HG02571 (cell line): ENCODE data around the gene CPSF4.
"Not testable (repeated sequence)": the region's sequence is repeated elsewhere in the genome, so short reads cannot be mapped to it uniquely, and the experiment has no call there.

Experiments
- ATAC-seq: cut with Tn5 transposase; IDR thresholded peaks from one replicate; pipeline ENCODE4 v1.9.1; 2021; ENCODE audit warnings: mild to moderate bottlenecking, moderate library complexity; ENCODE audit not compliant: unreplicated experiment

The CPSF4 gene

GRCh38 chr7:99407872-99408378 is 30.8 kb upstream of the CPSF4 start:
- ATAC-seq, result no peak

GRCh38 chr7:99408379-99409191 is 30.2 kb upstream of the CPSF4 start, which contains the start of the genes BUD31 and PDAP1:
Gene BUD31, plus strand, starts transcription at chr7:99408969. Its CDS starts 2,124 bp downstream, at chr7:99411093.
Gene PDAP1, minus strand, starts transcription at chr7:99408597. Its CDS starts 49 bp downstream, at chr7:99408548.
- peak; percentile 76 for ATAC-seq

- no peak for ATAC-seq
Measured at GRCh38 chr7:99409192-99409572, 29.6 kb upstream of the CPSF4 start.

- no peak for ATAC-seq
Measured at GRCh38 chr7:99409806-99410205, 28.9 kb upstream of the CPSF4 start.

- no peak for ATAC-seq
Measured at GRCh38 chr7:99410635-99411034, 28.1 kb upstream of the CPSF4 start.

- ATAC-seq, result not testable (repeated sequence)
Measured at GRCh38 chr7:99415513-99416127, 23.1 kb upstream of the CPSF4 start.

DNA sequence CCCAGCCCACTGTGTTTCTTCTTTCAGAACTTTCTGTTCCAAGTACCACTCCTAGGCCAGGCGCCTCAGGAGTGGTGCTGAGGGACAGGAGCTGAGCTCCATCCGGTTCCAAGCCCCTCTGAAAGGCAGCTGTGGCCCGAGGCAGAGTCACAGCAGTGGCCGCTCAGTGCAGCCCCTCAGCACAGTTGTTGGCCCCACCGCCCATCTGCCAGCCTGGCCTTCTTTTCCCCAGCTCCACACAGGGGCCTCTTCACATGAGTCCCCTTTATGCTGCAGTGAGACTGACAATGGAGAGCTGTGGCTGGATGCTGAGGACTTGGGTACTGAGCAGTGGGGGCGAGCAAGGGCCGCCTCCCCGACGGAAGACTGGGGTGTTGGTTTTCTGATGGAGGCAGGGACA is 20.5 kb upstream of the CPSF4 start:
- ATAC-seq, result no peak

- no peak for ATAC-seq
Measured at GRCh38 chr7:99419323-99420021, 19.3 kb upstream of the CPSF4 start.

- no peak for ATAC-seq
Measured at GRCh38 chr7:99420213-99420612, 18.5 kb upstream of the CPSF4 start.

GRCh38 chr7:99420986-99421385 is 17.8 kb upstream of the CPSF4 start:
- no peak for ATAC-seq

GRCh38 chr7:99422186-99422585 is 16.6 kb upstream of the CPSF4 start:
- ATAC-seq, result no peak

GRCh38 chr7:99422625-99423024 is 16.1 kb upstream of the CPSF4 start:
- ATAC-seq, result no peak

- no peak for ATAC-seq
Measured at GRCh38 chr7:99424932-99425730, 13.6 kb upstream of the CPSF4 start.

- ATAC-seq, result no peak
Measured at GRCh38 chr7:99428972-99429566, 9.7 kb upstream of the CPSF4 start.

- ATAC-seq, result no peak
Measured at GRCh38 chr7:99429756-99430155, 9.0 kb upstream of the CPSF4 start.

DNA sequence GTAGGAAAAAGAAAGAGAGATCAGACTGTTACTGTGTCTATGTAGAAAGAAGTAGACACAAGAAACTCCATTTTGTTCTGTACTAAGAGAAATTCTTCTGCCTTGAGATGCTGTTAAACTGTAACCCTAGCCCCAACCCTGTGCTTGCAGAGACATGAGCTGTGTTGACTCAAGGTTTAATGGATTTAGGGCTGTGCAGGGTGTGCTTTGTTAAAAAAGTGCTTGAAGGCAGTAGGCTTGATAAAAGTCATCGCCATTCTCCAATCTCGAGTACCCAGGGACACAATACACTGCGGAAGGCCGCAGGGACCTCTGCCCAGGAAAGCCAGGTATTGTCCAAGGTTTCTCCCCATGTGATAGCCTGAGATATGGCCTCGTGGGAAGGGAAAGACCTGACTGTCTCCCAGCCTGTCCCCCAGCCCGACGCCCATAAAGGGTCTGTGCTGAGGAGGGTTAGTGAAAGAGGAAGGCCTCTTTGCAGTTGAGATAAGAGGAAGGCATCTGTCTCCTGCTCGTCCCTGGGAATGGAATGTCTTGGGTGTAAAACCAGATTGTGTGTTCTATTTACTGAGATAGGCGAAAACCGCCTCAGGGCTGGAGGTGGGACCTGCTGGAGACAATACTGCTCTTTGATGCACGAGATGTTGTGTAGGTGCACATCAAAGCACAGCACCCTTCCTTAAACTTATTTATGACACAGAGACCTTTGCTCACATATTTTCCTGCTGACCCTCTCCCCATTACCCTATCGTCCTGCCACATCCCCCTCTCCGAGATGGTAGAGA is 6.8 kb upstream of the CPSF4 start:
- not testable (repeated sequence) for ATAC-seq

DNA sequence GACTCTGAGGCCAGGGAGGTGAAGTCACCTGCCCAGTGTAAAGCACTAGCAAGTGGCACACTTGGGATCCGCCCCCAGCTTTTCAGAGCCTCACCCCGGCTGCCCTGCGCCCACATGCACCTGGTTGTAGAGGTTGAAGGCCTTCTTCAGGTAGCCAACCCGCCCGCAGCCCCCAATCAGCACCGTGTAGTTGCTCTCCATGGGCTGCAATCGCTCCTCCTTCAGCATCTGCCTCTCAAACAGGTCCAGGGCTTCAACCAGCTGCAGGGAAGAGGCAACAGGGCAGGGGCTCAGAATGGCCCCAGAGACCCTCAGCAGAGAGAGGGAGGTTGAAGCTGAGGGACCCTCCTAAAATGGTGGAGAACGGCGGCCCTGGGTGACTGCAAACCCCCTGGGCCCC is 5.6 kb upstream of the CPSF4 start:
- no peak for ATAC-seq

GRCh38 chr7:99437946-99438572 is 684 bp upstream of the CPSF4 start:
- ATAC-seq, result peak; percentile 2

GRCh38 chr7:99440195-99440594 is 1.5 kb downstream of the CPSF4 start:
- ATAC-seq, result no peak
